Heart left ventricle (tissue), 13 donors: ENCODE results near the gene NOS1AP.

Source experiments
- CTCF ChIP-seq, 12 donors: fragments of 200-600 bp; sonication (generic) in 4 of 12; IDR thresholded peaks; one replicate each; pipeline versions ENCODE4 v1.5.0 to v1.8.0; 2018 to 2022; ENCODE audit warnings: antibody characterized with exemption in 12 of 12, mild to moderate bottlenecking in 5 of 12
- POLR2A ChIP-seq, 2 donors: fragments of 450-650 bp; IDR thresholded peaks; one replicate each; pipeline ENCODE4 v1.6.1; 2017; ENCODE audit warnings: antibody characterized with exemption in 2 of 2, mild to moderate bottlenecking in 2 of 2, moderate library complexity in 2 of 2
- donor health status: ischemic (EF 13 %, LVEDD 7.1; RV severe dilation, severe dysfunction).
- donor health status: DM: no; HTN: yes; CAD: no.
- donor health status: DM: no; HTN: no; CAD: no.
- donor health status: ischemic (EF 25% LVEDD 6.9; RV normal size, moderate dysfunction).
- donor health status: ischemic (EF 25% LVEDD 5.7; RV mildly dilated, moderate dysfunction).
- donor health status: ischemic (EF 35%, LVEDD 5.7; RV mildly dilated, moderate dysfunction).
- donor health status: nonischemic (EF 11% LVEDD 7.7; RV severe dilation, severe dysfunction).
- donor health status: DM: yes; HTN: yes; CAD: no.
- donor health status: PGD.
- donor health status: ischemic (EF 29% LVEDD 5.4; RV normal size, mild dysfunction).
- donor health status: nonischemic (EF 23%, LVEDD 6.1; RV moderate dilation, normal function).

- TF ChIP-seq CTCF (IDR thresholded peaks at IDR 0.05) (no peak), POLR2A (IDR thresholded peaks at IDR 0.05) (no peak)
Observed at GRCh38 chr1:162220009-162220539, 150.6 kb downstream of the NOS1AP start.
